CD4-positive, alpha-beta T cell treated with Interleukin-6 for 4 hours (primary cell): ENCODE measurements around the gene ETFDH.
"Not testable (repeated sequence)": the region's sequence is repeated elsewhere in the genome, so short reads cannot be mapped to it uniquely, and the experiment has no call there.

Experiments
- DNase-seq: peaks from one replicate; pipeline ENCODE4 v3.0.0-alpha.2; 2020; ENCODE audit warnings: mixed read lengths

ETFDH gene

GRCh38 chr4:158681629-158682028 lies 9.5 kb downstream of the ETFDH start:
- DNase-seq, result no peak

GRCh38 chr4:158682066-158682465 lies 10.0 kb downstream of the ETFDH start:
- no peak for DNase-seq

GRCh38 chr4:158688813-158689212 lies 16.7 kb downstream of the ETFDH start:
- no peak for DNase-seq

GRCh38 chr4:158704274-158704673 lies 32.2 kb downstream of the ETFDH start:
- no peak for DNase-seq

- no peak for DNase-seq
Measured at GRCh38 chr4:158710814-158711213, 38.7 kb downstream of the ETFDH start.

- not testable (repeated sequence) for DNase-seq
Measured at GRCh38 chr4:158712622-158713021, 40.5 kb downstream of the ETFDH start.

GRCh38 chr4:158714937-158715336 lies 42.8 kb downstream of the ETFDH start:
- DNase-seq, result no peak

GRCh38 chr4:158715802-158716201 lies 43.7 kb downstream of the ETFDH start:
- DNase-seq, result no peak

GRCh38 chr4:158721680-158722079 lies 49.6 kb downstream of the ETFDH start:
- no peak for DNase-seq

GRCh38 chr4:158722291-158722916 lies 50.3 kb downstream of the ETFDH start:
- DNase-seq, result no peak

GRCh38 chr4:158722917-158723793 lies 51.1 kb downstream of the ETFDH start, which contains the start of gene PPID:
PPID (minus strand) TSS chr4:158723396; CDS start chr4:158723288, 108 bp downstream.
- peak; percentile 83 for DNase-seq

- DNase-seq, result no peak
Measured at GRCh38 chr4:158724637-158725036, 52.5 kb downstream of the ETFDH start.

- DNase-seq, result no peak
Measured at GRCh38 chr4:158726633-158727032, 54.5 kb downstream of the ETFDH start.

- DNase-seq, result no peak
Measured at GRCh38 chr4:158728236-158728635, 56.1 kb downstream of the ETFDH start.

GRCh38 chr4:158729716-158730559 lies 57.8 kb downstream of the ETFDH start:
- DNase-seq, result peak; percentile 56

GRCh38 chr4:158738866-158739265 lies 66.8 kb downstream of the ETFDH start:
- DNase-seq, result no peak

- DNase-seq, result no peak
Measured at GRCh38 chr4:158739600-158739999, 67.5 kb downstream of the ETFDH start.

- DNase-seq, result no peak
Measured at GRCh38 chr4:158741326-158742021, 69.4 kb downstream of the ETFDH start.

GRCh38 chr4:158746537-158746936 lies 74.4 kb downstream of the ETFDH start:
- not testable (repeated sequence) for DNase-seq

- no peak for DNase-seq
Measured at GRCh38 chr4:158750379-158750778, 78.3 kb downstream of the ETFDH start.

GRCh38 chr4:158754385-158755180 lies 82.5 kb downstream of the ETFDH start:
- DNase-seq, result no peak

- DNase-seq, result not testable (repeated sequence)
Measured at GRCh38 chr4:158755819-158756218, 83.7 kb downstream of the ETFDH start.
